Activated T-cell treated with anti-CD3 and anti-CD28 coated beads for 4 hours (primary cell): ENCODE data around the gene FAM53A.

Experiments
- DNase-seq: peaks from one replicate; pipeline ENCODE4 v3.0.0-alpha.2; 2020

Gene FAM53A

DNA sequence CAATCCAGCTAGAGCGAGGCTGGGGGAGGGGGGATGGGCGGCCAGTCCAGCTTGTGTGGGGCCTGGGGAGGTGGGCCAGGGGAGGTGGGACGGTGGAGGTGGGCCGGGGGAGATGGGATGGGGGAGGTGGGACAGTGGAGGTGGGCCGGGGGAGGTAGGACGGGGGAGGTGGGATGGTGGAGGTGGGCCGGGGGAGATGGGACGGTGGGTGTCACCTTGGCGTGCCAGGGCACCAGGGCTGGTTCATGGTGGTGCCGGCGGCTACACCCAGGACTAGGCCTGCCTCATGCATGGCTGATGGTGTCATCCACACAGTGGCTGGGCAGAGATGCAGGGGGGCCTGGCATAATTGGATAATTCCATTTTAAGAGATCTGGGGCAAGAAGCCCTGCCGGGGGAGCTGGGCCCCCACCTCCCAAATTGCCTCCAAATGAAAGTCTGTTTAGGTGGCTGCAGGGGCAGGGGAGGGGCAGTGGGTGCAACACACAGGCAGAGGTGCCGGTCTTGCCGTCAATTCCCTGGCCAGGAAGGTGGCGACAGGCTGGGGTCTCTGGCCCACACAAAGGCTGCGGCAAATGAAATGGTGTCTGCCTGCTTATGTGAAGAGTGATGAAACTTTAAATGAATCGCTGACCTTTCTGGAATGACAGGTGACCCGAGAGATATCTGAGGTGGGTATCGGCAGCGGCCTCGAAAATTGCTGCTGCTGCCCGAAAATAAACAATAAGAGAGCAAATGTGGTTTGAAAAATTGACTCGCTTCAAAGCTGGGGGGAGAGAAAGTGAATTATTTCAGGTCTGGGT is 82.1 kb downstream of the FAM53A start:
- DNase-seq: no peak

DNA sequence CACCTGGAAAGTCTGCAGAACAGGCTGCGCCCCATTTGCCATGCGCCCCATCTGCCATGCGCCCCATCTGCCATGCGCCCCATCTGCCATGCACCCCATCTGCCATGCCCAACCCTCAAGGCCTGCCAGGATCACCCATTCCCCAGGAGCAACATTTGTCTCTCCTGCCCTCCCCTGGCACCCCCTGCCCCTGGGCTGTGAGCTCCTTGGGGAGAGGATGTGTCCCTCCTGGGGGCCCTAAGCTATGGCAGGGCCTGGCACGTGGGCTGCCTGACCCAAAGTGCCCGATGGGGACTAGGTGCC is 82.6 kb downstream of the FAM53A start:
- no peak for DNase-seq

DNA sequence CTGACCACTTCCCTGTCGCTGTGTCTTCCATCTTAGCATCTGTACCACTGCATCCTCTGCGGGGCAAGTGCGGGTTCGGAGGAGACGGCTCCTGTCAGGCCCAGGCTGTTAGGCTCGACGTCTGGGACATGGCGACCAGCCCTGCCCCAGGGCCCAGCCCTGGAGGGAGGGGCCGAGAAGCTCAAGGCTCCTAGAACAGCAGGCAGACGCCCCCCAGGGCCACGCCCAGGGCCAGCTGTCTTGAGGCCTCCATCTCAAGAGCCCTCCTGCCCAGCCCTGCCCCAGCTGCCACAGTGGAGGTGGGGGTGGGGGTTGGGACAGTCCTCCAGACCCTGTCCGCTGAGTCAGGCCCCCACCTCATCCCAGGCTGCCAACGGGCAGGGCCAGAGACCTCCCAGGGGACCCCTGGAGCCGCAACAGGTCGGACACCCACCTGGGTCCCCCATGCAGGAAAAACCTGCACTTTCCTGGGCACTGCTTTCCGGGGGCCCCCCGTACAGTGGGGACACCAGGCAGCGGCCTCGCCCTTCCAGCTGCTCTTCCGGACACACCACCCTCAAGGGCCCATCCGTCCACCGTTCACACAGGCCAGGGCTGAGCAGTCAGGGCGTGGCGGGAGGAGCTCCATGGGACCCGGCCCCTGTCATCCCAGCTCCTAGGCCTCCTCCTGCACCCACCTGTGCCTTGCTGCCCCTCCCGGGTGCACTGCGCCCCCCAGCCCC is 83.1 kb downstream of the FAM53A start:
- DNase-seq: no peak

DNA sequence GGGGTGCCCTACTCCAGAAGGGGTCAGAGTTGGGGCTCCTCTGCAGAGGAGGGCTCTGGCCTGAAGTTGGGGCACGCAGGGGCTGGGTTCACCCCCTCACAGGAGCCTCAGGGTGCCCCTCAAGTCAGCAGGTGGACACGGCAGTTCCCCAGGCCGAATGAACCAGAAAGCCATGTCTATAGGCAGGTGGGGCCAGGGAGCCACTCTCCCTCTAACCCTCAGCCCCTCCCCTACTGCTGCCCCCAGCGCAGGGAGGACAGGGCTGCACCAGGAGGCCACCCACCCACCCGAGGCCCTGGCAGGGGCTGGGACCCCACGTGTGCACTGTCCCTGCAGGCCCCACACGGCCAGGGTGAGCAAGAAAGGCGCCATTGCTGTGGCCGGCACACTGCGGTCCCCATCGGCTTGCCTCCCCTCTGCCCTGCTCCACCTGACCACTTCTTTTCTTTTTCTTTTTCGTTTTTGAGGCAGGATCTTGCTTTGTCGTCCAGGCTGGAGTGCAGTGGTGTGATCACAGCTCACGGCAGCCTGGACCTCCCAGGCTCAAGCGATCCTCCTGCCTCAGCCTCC is 83.8 kb downstream of the FAM53A start:
- no peak for DNase-seq

DNA sequence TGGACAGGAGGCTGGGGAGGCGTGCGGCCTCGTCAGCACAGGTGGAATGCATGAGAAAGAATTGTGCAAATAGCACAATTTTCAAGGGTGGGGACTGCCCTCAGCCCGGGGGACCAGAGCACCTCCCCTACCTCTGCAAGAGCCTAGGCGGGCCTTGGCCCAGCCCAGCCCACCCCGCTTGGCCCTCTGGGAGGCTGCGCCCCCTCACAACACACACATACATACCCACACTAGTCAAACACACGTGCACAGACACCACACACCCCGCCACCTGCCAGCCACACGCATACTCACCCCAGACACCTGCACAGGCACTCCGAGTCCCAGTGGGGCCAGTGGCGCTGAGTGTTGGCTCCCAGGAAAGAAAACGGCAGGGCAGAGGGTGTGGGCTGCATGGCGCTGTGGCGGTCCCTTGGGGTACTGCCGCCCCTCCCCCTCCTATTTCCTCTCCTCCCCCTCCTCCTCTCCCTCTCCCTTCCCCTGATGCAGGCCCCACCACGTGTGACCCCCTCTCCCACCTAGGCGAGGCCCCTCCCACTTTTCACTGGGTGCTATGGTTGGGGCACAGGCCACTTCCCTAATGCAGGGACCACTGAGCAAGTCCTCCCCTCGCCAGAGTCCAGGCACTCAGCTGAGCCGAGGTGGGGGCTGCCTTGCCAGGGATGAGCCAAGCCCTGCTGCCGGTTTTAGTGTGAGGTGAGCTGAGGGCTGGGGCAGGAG is 84.5 kb downstream of the FAM53A start:
- DNase-seq: no peak

DNA sequence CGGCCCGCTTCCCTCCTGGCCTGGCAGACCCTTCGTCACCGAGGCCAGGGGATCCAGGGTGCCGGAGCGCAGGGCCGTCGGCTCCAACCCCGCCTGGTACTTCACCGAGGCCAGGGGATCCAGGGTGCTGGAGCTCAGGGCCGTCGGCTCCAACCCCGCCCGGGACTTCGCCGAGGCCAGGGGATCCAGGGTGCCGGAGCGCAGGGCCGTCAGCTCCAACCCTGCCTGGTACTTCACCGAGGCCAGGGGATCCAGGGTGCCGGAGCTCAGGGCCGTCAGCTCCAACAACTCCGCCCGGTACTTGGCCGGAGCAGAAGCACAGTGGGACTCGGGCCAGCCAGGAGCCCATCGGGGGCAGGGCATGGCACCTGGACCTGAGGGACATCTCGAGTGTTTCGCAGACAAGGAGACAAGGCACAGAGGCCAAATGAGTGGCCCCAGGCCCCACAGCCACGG is 85.1 kb downstream of the FAM53A start:
- no peak for DNase-seq

DNA sequence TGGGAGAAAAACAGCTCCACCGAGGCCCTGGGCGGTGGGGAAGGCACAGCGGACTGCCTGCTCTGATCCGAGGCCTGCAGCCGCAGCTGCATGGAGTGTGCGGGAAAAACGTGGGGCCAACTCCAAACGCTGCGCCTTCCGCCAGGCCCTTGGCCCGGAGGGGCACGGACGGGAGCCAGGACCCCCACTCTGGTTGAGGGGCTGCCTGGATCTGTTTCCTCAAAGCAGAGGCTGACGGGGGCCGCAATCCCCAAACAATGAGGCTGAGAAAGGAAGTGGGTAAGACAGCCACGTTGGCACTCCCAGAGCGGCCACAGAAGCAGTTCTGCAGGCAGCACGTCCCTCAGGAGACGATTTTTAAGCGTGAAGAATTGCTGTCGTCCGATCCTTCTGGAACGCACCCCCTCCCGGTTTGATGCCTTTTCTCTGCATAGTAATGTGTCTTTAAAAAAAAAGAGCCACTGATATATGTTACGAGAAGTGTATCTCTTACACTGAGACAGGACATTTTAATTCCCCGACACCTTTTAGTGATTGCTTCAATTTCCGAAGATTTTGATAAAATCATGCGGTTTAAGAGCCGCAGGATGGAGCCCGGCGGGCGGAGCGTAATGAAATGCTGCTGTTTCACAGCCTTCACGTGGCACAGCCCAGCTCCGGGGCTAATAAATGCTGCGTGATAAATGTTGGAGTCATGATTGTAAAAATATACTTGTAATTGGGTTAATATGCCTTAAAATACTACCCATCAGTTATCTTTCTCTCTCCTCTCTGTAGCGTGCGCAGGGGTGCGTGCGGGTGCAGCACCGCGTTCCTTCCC is 85.7 kb downstream of the FAM53A start:
- no peak for DNase-seq

DNA sequence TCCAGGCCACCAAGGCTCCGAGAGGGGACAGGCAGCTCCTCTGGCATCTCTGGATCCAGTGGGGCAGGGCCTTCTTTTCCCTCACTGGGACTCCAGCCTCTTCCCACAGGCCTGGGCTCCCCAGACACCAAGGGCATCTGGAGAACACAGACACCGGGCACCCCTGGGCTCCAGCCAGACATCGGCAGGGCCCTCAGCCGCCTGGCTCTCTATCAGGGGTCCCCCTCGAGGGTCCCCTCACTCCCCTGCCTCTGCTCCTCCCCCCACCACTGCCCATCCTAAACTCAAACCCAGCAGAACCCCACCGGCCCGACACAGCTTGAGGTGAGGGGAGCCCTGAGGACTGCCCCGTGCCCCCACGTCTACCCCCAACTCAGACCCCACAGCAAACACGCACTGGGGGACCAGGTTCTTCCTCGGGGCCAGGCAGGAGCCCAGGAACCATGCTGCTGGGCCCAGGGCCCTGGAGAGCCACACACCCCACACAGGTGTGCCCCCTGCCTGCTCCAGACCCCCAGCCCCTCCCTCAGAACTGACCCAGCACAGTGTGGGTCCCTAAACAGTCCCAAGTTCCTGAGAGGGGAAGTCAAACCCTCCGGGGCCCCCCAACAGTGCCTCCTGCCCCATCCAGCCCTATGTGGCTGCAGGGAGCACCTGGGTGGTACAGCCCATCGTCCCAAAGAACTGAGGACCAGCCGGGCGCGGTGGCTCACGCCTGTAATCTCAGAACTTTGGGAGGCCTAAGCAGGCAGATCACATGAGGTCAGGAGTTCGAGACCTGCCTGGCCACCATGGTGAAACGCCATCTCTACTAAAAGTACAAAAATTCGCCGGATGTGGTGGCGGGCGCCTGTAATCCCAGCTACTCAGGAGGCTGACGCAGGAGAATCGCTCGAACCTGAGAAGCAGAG is 86.8 kb downstream of the FAM53A start:
- no peak for DNase-seq

DNA sequence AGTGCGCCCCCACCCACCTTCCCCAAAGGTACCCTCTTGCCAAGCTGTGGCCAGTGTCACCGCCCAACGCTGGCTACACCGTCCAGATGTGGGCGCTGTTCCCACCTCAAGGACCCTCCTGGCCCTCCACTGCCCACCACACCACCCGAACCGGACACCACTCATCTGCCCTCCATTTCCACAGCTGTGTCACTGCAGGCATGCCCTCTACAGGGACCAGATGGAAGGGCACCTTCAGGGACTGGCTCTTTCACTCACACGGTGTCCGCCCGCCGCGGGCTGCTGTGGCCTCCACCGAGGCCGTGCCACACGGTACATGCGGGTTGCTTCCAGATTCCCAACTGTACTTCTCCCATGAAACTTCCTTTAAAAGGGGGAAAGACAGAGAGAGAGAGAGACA is 87.7 kb downstream of the FAM53A start:
- no peak for DNase-seq

DNA sequence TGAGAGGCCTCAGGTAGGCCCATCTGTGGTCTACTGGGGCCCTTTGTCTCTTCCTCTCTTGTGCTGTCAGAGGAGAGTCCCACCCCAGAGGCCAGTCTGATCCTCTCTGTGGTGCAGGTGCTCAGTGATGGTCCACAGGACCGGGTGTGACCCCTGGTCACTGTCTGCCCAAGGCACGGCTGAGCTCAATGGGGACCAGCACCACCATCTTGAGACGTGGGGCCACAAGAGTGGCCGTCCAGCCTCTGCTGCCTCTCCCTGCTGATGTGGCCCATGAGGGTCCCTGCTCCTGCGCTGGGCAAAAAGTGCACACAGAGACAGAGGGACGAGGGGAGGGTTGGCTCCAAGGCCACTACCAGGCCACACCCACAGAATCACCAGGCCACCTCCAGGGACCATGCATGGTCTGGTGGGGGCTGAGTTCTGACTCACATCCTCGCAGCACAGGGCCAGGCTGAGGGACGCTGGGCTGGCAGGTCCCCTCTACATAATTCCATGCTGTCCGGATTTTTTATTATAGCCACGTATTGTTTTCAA is 88.3 kb downstream of the FAM53A start:
- DNase-seq: no peak

DNA sequence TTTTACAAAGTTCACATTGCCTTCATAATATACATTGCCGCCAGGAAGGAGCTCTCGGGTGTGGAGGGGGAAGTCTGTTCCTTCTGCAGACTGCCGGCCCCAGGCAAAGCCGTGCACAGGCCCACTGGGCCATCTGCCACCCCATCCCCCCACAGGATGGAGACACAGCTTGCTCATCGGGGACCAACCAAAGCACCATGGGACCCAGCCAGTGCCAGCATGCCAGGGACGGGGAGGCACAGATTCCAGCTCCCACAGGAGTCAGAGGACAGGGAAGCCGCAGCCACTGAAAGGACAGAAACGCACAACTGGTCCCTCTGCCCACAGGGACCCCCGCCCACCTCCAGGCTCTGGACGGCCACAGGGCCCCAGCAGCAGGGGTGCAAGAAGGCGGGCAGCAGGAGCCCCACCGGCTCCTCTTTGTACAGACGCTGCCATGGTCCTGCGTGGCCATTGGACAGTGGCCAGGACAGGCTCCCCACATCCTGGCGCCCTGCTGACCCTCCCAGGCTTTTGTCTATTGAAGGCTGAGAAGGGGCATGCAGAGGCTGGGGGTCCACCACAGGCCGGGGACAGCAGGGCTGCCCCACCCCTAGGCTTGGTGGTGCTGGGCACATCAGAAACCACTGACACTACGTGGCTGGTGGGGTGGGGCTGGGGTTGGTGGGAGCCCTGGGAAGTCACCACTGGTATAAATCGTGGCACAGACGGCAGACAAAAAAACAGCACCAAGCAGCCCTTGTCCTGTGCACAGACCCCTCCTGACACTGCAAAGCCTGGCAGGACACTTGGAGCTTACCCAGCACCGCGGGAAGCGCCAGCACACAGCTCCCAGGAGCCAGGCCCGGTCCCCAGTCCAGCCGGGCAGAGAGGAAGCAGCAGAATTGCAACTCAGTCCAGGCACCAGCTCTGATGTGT is 89.0 kb downstream of the FAM53A start:
- DNase-seq: no peak

DNA sequence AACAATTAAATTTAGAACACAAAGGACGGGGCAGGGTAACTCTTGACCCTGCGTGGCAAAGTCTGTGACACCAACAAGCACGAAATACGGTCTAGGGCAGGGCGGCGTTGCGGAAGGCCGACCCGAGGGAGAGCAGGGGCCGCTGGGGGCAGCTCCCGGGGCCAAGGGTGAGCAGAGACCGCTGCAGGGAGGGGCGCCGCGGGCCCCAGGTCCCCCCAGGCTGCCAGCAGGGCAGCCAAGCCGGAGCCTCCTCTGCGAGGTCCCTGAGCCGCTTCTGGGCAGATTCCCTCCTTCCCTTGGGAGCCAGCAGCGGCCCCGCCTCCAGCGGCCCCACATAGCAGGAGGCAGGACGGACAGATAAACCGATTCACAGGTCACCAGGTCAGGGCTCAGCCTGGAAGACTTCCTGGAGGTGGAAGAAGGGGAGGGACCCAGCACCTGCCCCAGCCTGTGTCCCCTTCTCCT is 90.2 kb downstream of the FAM53A start:
- no peak for DNase-seq

DNA sequence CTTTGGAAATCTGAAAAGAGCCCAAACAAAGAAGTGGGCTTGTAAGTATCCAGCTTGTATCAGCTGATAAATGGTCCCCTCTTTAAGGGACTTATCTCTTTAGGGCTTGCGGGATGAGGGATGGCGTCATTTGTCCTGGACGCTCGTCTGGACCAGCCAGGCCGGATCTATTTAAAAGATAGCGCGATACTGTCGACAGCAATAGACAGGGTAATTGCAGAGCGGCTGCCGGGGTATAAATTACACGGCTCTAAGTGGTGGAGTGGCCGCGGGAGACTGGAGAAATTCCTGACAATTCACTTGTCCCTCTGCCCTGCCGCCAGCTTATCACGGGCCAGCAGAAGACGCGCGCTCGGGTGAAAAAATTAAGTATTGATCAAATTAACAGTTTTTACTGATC is 90.7 kb downstream of the FAM53A start:
- no peak for DNase-seq

DNA sequence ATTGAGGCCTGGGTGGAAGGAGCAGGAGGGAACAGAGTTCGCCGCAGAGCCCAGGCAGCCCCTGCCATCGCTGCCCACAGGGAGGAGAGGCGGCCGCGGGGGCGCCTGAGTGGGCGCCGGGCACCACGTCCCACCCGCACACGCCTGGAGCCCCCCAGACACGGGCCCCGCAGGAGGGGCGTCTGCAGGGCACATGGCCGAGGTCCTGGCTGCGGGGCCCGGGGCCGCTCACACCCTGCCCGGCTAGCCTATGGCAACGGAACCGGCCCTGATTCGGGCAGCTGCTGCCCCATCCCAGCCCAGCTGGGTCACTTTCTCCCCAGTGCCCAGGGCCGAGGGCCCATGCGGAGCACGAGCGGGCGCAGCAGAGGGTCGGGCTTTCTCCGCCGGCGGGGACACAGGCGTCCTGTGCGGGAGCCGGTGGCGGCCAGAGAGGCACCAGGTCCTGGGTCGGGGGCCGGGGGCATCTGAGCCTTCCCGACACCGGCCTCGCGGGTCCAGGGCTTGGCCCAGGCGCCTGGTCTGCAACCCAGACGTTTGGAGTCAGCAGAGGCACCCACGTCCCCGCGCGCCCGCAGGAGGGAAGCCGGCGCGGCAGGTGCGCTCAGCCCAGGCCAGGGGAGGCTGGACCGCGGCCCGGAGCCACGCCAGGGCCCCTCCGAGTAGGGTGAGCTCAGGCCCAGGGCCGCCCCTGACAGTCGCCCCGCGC is 91.2 kb downstream of the FAM53A start:
- DNase-seq: no peak

DNA sequence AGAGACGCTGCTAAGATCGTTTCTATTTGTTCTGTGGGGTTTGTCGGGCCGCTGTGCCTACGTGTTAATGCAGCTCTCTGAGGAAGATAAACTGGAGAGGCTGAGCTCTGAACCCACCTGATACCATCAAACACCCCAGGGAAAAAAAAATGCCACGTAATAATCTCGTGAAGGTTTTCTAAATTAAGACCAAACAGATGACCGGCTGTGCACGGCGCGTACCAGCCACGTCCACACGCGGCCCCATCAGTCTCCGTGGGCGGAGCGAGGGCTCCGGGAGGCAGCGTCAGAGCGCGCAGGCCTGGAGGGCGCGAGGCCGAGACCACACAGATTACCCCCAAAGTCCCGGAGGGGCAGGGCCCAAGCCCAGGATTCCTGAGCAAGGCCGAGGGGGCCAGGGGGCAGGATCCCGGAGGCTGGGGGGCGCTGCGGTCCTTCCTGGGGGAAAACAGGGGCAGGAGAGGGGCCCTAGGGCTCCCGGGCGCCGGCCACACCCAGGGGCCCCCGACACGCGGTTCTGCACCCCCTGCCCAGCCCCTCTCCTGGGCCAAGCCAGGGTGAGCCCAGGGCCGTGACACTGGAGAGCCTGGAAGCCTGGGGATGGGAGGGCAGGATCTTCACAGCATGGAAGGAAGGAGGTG is 91.9 kb downstream of the FAM53A start:
- no peak for DNase-seq

DNA sequence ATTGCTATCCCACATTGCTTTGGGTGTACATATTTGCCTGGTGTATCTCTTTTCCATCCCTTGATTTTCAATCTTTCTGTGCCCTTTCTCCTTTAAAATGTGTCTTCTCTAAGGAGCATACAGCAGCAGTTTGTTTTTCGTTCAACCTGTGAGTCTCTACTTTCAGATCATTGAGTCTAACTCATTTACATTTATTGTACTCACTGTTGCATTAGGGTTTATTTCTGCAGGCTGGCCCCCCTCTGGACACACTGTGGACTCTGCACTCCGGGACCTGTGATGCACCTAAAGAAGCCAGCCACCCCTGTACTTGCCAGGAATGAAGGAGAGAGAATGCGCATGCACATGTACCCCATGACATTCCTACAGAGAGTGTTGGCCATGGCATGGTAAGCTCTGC is 93.0 kb downstream of the FAM53A start:
- no peak for DNase-seq

DNA sequence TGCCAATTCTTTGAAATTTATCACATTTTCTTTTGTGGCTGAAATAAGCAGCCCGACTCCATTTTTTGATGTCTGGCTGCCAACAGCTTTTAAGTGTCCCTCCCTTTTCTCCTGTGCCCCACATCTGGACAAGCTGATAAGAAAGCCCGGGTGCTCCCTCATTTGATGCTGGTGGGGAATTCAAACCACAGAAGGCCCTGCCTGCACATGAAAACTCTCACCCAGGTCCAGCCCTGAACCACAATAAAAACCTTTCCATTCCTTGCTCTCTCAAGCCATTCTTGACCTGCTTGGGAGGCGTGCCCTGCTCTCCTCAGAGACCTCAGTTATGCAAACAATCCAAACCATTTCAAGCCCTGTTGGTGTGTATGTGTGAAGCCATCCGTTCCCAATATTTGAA is 93.9 kb downstream of the FAM53A start:
- no peak for DNase-seq
